ENCODE data around the gene SLC28A1.

The SLC28A1 gene

DNA sequence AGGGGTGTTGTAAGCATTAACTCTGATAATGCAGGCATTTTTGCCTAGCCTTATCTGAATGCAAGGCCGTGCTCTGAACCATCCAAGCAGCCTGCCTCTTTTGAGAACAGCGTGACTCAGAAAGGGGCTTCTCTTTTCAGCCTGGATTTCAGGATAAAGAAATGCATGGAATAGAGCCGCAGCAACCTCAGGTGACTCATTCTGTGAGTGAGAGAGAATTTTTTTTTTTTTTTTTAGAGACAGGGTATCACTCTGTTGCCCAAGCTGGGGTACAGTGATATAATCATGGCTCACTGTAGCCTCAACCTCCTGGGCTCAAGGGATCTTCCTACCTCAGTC lies 76.6 kb downstream of the SLC28A1 start:
- TF ChIP-seq CTCF (IDR thresholded peaks at IDR 0.05; ENCODE audit: low read depth, low read length): no peak
- H3K4me3 ChIP-seq (ENCODE audit: low read depth, low read length): no peak overlapping the region

- H3K4me3 ChIP-seq (ENCODE audit: low read depth, low read length): no peak overlapping the region
- no peak for TF ChIP-seq CTCF (IDR thresholded peaks at IDR 0.05; ENCODE audit: low read depth, low read length)
Measured at GRCh38 chr15:84961707-84962106, 77.2 kb downstream of the SLC28A1 start.

- no peak for TF ChIP-seq CTCF (IDR thresholded peaks at IDR 0.05; ENCODE audit: low read depth, low read length)
Measured at GRCh38 chr15:84962955-84963354, 78.5 kb downstream of the SLC28A1 start.

DNA sequence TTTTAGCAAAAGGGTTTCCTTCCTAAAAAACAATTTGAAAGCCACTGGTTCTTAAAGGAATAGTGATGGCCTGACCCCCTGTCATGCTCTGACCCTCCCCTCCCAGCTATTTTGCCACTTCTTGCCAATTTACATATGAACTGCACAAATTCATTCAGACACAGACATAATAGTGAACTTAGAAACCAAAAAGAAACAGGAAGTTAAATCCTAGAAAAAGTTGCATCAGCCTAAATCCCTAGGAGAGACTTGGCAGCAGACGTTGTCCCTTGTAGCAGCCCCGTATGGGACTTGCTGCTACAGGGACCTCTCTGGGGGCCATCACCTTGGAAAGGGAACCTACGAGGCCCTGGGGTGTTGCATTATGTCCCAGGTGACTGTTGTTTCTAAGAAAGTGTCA lies 82.9 kb downstream of the SLC28A1 start:
- no peak overlapping the region for H3K4me3 ChIP-seq (ENCODE audit: low read depth, low read length)
- no peak for TF ChIP-seq CTCF (IDR thresholded peaks at IDR 0.05; ENCODE audit: low read depth, low read length)

More at GRCh38 chr15:84962955-84963354, 78.5 kb downstream of the SLC28A1 start:
- H3K4me3 ChIP-seq (ENCODE audit: low read depth, low read length): no peak overlapping the region

DNA sequence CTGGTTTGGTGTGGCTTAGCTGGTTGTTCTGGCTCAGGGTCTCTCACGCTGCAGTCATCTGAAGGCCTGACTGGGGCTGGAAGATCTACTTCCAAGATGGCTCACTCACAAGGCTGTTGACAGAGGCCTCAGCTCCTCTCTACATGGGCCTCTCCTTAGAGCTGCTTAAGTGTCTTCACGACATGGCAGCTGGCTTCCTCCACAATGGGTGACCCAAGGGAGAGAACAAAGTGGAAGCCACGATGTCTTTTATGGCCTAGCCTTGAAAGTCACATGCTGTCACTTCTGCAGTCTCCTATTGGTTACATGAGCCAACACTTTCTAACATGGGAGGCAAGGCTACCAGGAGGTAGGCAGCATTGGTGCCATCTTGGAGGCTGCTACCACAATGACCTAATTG lies 83.8 kb downstream of the SLC28A1 start:
- no peak for TF ChIP-seq CTCF (IDR thresholded peaks at IDR 0.05; ENCODE audit: low read depth, low read length)
- H3K4me3 ChIP-seq (ENCODE audit: low read depth, low read length): no peak overlapping the region

DNA sequence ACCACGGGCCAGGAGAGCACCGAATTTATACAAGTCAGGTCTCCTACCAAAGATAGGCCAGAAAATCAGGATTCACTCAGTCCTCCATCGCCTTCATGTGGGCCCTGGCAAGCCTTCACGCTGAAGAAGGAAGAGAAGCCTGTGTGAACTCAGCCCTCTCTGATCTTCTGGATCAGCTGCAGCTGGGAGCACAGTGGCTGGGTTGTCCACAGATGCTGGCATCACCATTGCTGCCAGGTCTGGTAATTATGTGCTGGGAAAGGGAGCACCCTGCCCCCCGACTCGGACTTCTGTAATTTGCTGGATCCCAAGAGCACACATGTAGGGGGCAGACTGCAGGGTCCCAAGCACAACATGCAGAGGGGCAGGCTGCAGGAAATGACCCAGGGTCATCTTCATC lies 84.8 kb downstream of the SLC28A1 start:
- no peak overlapping the region for H3K4me3 ChIP-seq (ENCODE audit: low read depth, low read length)
- no peak for TF ChIP-seq CTCF (IDR thresholded peaks at IDR 0.05; ENCODE audit: low read depth, low read length)

DNA sequence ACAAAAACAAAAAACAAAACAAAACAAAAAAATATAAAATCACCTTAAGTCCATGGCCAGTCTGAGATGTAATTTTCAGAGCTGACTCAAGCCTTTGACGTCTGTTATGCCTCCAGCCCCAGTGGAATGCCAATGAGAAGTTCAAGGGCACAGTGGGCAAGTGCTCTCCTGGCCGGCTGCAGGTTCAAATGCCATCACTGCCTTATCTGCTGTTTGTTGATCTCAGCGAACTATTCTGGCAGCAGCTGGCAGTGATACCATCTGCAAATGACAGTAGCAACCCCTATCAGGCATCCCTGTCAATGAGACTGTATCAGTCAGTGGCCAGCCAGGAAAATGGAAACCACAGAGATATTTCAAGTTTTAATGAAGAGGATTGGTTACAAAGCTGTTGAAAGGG lies 86.4 kb downstream of the SLC28A1 start:
- no peak for TF ChIP-seq CTCF (IDR thresholded peaks at IDR 0.05; ENCODE audit: low read depth, low read length)

More for the DNA sequence above, 86.4 kb downstream of the SLC28A1 start:
- no peak overlapping the region for H3K4me3 ChIP-seq (ENCODE audit: low read depth, low read length)
